ENCODE measurements around the gene ZSWIM4. TPM values are rescaled to one million over a fixed set of nuclear protein-coding genes. Genes with fewer than 3 reads are reported as not detected.
"Not testable (repeated sequence)": the region's sequence is repeated elsewhere in the genome, so short reads cannot be mapped to it uniquely, and the experiment has no call there.

The ZSWIM4 gene
- 4.5 and 6.8 TPM in 2 replicates for total RNA-seq (2014; rRNA removed; shearing (Covaris generic))

GRCh38 chr19:13794757-13795589 is at the start of gene ZSWIM4:
ZSWIM4 (plus strand) TSS chr19:13795443; CDS start chr19:13795649, 206 bp downstream.
- DNase-seq (ENCODE audit: low spot score), result peak; percentile 99

- no peak for DNase-seq (ENCODE audit: low spot score)
Measured at GRCh38 chr19:13747098-13747453, 48.2 kb upstream of the ZSWIM4 start.

- DNase-seq (ENCODE audit: low spot score), result peak; percentile 46
Measured at GRCh38 chr19:13748169-13748828, 46.9 kb upstream of the ZSWIM4 start.

- no peak for DNase-seq (ENCODE audit: low spot score)
Measured at GRCh38 chr19:13751436-13751835, 43.8 kb upstream of the ZSWIM4 start.

GRCh38 chr19:13753622-13754021 is 41.6 kb upstream of the ZSWIM4 start:
- DNase-seq (ENCODE audit: low spot score), result not testable (repeated sequence)

GRCh38 chr19:13756210-13756609 is 39.0 kb upstream of the ZSWIM4 start:
- DNase-seq (ENCODE audit: low spot score), result no peak

- no peak for DNase-seq (ENCODE audit: low spot score)
Measured at GRCh38 chr19:13757805-13758772, 37.2 kb upstream of the ZSWIM4 start.

GRCh38 chr19:13758795-13759194 is 36.4 kb upstream of the ZSWIM4 start:
- no peak for DNase-seq (ENCODE audit: low spot score)

GRCh38 chr19:13761423-13761822 is 33.8 kb upstream of the ZSWIM4 start:
- no peak for DNase-seq (ENCODE audit: low spot score)

GRCh38 chr19:13762635-13763235 is 32.5 kb upstream of the ZSWIM4 start:
- DNase-seq (ENCODE audit: low spot score), result no peak

- DNase-seq (ENCODE audit: low spot score), result no peak
Measured at GRCh38 chr19:13763265-13763664, 32.0 kb upstream of the ZSWIM4 start.

- DNase-seq (ENCODE audit: low spot score), result no peak
Measured at GRCh38 chr19:13764101-13764807, 31.0 kb upstream of the ZSWIM4 start, which contains the start of gene MRI1. MRI1 (plus strand) TSS chr19:13764522; CDS start chr19:13764589, 67 bp downstream.

GRCh38 chr19:13764821-13765394 is 30.3 kb upstream of the ZSWIM4 start:
- DNase-seq (ENCODE audit: low spot score), result no peak

GRCh38 chr19:13765395-13766094 is 29.7 kb upstream of the ZSWIM4 start:
- no peak for DNase-seq (ENCODE audit: low spot score)

GRCh38 chr19:13766095-13766481 is 29.2 kb upstream of the ZSWIM4 start:
- DNase-seq (ENCODE audit: low spot score), result no peak

GRCh38 chr19:13768510-13768909 is 26.7 kb upstream of the ZSWIM4 start:
- DNase-seq (ENCODE audit: low spot score), result no peak

- no peak for DNase-seq (ENCODE audit: low spot score)
Measured at GRCh38 chr19:13770013-13770635, 25.1 kb upstream of the ZSWIM4 start.

- DNase-seq (ENCODE audit: low spot score), result peak; percentile 87
Measured at GRCh38 chr19:13774217-13775191, 20.7 kb upstream of the ZSWIM4 start, which contains the start of gene C19orf53. C19orf53 (plus strand) TSS chr19:13774456; CDS start chr19:13774478, 22 bp downstream.

All from A172 (cell line).